ENCODE results near the gene DPM1. TPM values are rescaled to one million over a fixed set of nuclear protein-coding genes. Genes with fewer than 3 reads are reported as not detected.

Gene DPM1
- total RNA-seq, 1 experiment from 2014 or later: 70.7 TPM

- H3K4me2 ChIP-seq: no peak overlapping the region
- no peak overlapping the region for H2AFZ ChIP-seq
- no peaks in the 10 kb centered on the region for H3F3A ChIP-seq (ENCODE audit: insufficient read depth, low read depth)
- H3K36me3 ChIP-seq (ENCODE audit: low read depth): no peaks in the 10 kb centered on the region
- no peaks in the 10 kb centered on the region for H3K9me2 ChIP-seq (ENCODE audit: insufficient read depth)
- ChIA-PET POLR2A (ENCODE audit: unreplicated experiment) (no interaction called here), CTCF (interaction anchor here (0.6 kb wide), 1 partner anchor 8 kb away, joined by 4 read pairs; no protein-coding TSS in a partner anchor)
- no peak overlapping the region for H3K27ac ChIP-seq
- H3K4me1 ChIP-seq (replicated peaks; ENCODE audit: insufficient read depth): no peaks in the 10 kb centered on the region
- H3K4me3 ChIP-seq: no peak overlapping the region
- no peaks in the 10 kb centered on the region for H4K20me1 ChIP-seq (ENCODE audit: insufficient read depth)
- no peak for DNase-seq
- no peaks in the 10 kb centered on the region for H3K9me3 ChIP-seq (ENCODE audit: insufficient read depth, low read depth)
- intact Hi-C loops (cut with micrococcal nuclease; ENCODE audit: unreplicated experiment): no loop called here
- BruUV-seq (replicated peaks): no TSS peak
- H3K27me3 ChIP-seq (ENCODE audit: insufficient read depth, low read depth): peaks cover 52% of the 10 kb centered on the region
- TF ChIP-seq CTCF (conservative IDR thresholded peaks at IDR 0.05) (no peak), EZH2 (IDR thresholded peaks at IDR 0.05; ENCODE audit: low read depth) (no peak)
- H3K79me2 ChIP-seq (ENCODE audit: low read depth): no peaks in the 10 kb centered on the region
Measured at GRCh38 chr20:50995506-50995905, 37.2 kb upstream of the DPM1 start.

DNA sequence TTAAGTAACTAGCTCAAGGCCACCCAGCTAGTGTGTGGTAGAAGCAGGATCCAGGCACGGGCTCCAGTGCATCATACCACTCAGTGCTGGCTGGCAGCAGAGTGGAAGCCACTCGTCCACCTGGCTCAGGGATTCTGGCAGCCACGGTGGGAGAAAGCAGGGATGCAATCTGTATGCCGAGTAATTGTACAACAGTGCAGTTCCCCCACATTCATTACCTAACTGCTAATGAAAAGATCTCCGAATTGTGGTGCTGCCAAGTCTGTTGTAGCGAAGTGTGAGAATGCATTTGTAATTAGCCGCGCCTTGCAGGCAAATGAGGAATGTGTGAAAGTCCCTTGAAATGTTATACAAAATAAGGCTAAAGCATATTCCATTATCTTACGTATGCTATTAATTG lies 35.5 kb upstream of the DPM1 start:
- Histone ChIP-seq H3K27me3 (ENCODE audit: insufficient read depth, low read depth) (peaks cover 42% of the 10 kb centered on the region), H4K20me1 (ENCODE audit: insufficient read depth) (no peaks in the 10 kb centered on the region), H3F3A (ENCODE audit: insufficient read depth, low read depth) (no peaks in the 10 kb centered on the region), H3K4me3 (no peak overlapping the region), H3K9me3 (ENCODE audit: insufficient read depth, low read depth) (no peaks in the 10 kb centered on the region), H2AFZ (no peak overlapping the region), H3K9me2 (ENCODE audit: insufficient read depth) (no peaks in the 10 kb centered on the region), H3K27ac (no peak overlapping the region), H3K4me2 (no peak overlapping the region), H3K36me3 (ENCODE audit: low read depth) (no peaks in the 10 kb centered on the region), H3K79me2 (ENCODE audit: low read depth) (no peaks in the 10 kb centered on the region), H3K4me1 (replicated peaks; ENCODE audit: insufficient read depth) (no peaks in the 10 kb centered on the region)
- ChIA-PET CTCF (no interaction called here), POLR2A (ENCODE audit: unreplicated experiment) (no interaction called here)
- intact Hi-C loops (cut with micrococcal nuclease; ENCODE audit: unreplicated experiment): no loop called here
- no peak for DNase-seq
- TF ChIP-seq CTCF (conservative IDR thresholded peaks at IDR 0.05) (no peak), EZH2 (IDR thresholded peaks at IDR 0.05; ENCODE audit: low read depth) (no peak)
- no TSS peak for BruUV-seq (replicated peaks)

DNA sequence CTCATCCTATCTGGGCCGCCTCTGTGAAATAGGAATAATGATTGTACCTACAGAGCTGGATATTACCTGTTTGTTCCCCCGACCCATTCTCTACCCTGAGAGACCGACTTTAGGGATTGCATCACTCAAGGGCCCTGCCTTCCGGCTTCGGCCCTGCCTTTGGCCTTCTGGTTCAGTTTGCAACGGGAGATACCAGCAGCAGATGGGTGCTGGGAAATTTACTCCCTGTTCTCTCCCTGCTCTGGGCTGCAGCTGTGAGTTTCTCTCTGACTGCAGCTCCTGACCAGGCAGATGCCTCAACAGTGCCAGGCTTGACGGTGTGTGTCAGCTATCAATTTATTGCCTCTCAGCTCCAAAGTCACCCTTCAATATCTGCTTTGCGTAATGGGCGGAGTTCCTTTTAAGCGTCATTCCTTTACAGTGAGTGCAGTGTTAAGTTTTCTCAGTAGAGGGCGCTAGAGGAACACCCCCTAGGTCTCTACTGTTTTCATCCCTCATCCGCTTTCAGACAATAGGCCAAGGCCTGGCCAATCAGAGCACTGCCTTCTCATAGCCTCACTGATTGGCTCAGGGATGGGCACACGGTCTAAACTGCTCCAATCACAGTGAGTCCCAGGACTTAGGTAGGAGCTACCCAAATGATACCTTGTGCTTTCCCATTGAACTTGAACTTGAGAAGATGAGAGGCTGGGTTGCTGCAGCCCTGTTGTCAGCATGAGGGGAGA lies 34.6 kb upstream of the DPM1 start:
- no peaks in the 10 kb centered on the region for H3K79me2 ChIP-seq (ENCODE audit: low read depth)
- H4K20me1 ChIP-seq (ENCODE audit: insufficient read depth): no peaks in the 10 kb centered on the region
- H3K4me3 ChIP-seq: no peak overlapping the region
- H3K27me3 ChIP-seq (ENCODE audit: insufficient read depth, low read depth): peaks cover 32% of the 10 kb centered on the region; the same call in 1 of the 2 replicates
- TF ChIP-seq EZH2 (IDR thresholded peaks at IDR 0.05; ENCODE audit: low read depth) (no peak), CTCF (conservative IDR thresholded peaks at IDR 0.05) (peak; percentile 92)
- H3K4me2 ChIP-seq: no peak overlapping the region
- BruUV-seq (replicated peaks): no TSS peak
- no peaks in the 10 kb centered on the region for H3K9me2 ChIP-seq (ENCODE audit: insufficient read depth)
- no peak overlapping the region for H2AFZ ChIP-seq
- POLR2A ChIA-PET (ENCODE audit: unreplicated experiment): no interaction called here
- DNase-seq: peak; percentile 45 to 80
- H3K27ac ChIP-seq: no peak overlapping the region
- CTCF ChIA-PET: interaction anchor here (0.6 to 1.3 kb wide), 3 partner anchors 11 to 602 kb away, joined by 4 to 7 read pairs (median 5); no protein-coding TSS in a partner anchor
- intact Hi-C loops (cut with micrococcal nuclease; ENCODE audit: unreplicated experiment): no loop called here
- H3F3A ChIP-seq (ENCODE audit: insufficient read depth, low read depth): no peaks in the 10 kb centered on the region
- no peaks in the 10 kb centered on the region for H3K4me1 ChIP-seq (replicated peaks; ENCODE audit: insufficient read depth)
- H3K36me3 ChIP-seq (ENCODE audit: low read depth): no peaks in the 10 kb centered on the region
- H3K9me3 ChIP-seq (ENCODE audit: insufficient read depth, low read depth): no peaks in the 10 kb centered on the region

Measured in PC-9 (cell line).